HG03469 (cell line): ENCODE measurements around the gene SEPTIN6.
A peak's percentile ranks its signal among the peaks of the same experiment; 100 is the strongest.

Experiments used
- ATAC-seq: cut with Tn5 transposase; IDR thresholded peaks from one replicate; pipeline ENCODE4 v1.9.1; 2021; ENCODE audit warnings: mild to moderate bottlenecking, moderate library complexity, moderate number of reproducible peaks; ENCODE audit not compliant: unreplicated experiment

SEPTIN6 gene

DNA sequence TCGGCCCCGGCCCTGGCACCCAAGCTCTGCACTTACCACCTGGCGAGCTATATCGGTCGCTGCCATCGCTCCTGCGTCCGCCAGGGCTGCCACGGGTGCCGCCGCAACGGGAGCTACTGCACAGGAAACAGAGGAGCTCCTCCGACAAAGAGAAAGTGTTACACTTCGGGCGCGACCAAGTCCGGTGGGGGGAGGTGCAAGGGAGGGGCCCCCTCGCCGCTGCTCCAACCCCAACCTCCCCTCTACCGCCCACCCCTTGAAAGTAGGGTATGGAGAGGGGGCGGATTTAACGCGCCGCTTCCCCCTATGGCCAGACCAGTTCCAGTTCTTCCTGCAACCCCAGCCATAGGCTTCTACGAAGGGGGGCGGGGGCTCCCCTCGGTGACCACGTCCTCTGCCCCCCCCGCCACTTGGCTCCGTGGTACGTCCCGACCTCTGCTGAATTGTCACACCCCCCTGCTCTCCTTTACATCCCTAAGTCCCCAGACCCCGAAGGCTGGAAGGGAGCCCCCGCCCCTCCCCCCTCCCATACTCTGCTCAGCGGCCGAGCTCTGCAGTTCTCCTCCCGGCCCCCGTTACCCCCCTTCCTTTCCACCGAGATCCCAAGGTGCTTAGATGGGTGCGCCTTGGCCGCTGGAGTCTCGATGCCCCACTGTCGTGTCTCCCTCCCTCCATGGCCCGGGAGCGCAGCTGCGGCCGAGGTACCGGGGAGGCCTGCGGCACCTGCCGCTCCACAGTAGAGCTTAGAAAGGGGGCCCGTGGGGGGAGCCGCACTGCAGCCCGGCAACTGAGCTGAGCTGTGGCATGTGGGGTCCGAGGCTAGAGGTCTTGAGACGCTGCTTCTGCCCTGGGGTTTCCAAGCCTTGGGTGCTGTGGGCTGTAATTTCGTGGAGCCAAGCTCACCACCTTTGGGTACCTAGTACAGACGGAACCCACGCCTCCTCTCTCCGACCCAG lies at the start of gene SEPTIN6:
SEPTIN6 (minus strand) TSS at position 129 of the 956 bp plus-strand sequence; CDS start at position 66, 63 bp downstream.
- peak; percentile 35 for ATAC-seq

DNA sequence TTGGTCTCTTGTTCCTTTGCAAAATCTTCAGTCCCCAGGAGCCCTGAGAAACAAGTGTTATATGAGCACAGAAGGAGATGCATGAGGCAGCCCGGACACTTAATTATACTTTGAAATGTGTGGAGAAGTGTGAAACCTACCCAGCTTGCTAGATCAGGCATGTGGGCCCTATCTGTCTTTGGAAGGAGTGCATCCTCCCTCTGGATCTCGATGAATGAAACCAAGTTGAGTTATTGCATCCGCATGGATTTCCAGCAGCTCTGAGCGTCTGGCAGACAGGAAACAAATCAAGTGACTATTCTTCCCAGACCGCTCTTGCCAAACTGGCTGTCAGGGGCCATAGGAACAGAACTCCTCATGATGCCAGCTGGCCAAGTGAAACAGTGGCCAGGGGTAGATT lies 45.8 kb upstream of the SEPTIN6 start:
- ATAC-seq = no peak

DNA sequence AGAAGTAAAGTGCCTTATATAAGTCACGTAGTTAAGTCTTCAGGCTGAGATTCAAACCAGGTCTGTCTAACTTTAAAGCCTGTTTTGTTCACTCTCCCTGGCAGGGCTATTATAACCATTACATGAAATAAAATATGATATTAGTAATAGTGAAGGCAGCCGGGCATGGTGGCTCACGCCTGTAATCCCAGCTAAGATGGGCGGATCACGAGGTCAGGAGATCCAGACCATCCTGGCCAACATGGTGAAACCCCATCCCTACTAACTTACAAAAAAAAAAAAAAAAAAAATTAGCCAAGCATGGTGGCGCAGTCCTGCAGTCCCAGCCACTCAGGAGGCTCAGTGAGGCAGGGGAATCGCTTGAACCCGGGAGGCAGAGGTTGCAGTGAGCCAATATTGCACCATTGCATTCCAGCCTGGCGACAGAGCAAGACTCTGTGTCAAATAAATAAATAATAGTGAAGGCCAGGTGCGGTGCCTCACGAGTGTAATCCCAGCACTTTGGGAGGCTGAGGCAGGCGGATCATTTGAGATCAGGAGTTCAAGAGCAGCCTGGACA lies 43.3 kb upstream of the SEPTIN6 start:
- ATAC-seq = no peak

DNA sequence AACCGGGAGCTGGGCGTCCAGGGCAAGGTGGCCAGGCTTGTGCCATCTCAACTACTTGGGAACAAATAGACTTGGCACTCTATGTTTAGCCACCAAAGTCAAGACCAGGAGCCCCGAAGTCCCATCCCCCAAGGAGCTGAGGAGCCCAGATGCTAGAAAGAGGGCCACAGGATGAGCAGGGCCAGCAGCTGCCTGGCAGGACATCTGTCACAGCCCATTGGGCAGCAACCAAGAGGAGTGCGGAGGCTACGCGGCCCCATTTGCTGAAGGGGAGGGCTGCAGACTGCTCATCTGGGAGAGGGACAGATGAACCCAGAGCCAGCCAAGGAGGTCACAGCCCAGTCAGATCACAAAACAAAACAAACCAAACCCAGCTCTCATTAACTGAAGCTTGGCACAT lies 42.5 kb upstream of the SEPTIN6 start:
- no peak for ATAC-seq

DNA sequence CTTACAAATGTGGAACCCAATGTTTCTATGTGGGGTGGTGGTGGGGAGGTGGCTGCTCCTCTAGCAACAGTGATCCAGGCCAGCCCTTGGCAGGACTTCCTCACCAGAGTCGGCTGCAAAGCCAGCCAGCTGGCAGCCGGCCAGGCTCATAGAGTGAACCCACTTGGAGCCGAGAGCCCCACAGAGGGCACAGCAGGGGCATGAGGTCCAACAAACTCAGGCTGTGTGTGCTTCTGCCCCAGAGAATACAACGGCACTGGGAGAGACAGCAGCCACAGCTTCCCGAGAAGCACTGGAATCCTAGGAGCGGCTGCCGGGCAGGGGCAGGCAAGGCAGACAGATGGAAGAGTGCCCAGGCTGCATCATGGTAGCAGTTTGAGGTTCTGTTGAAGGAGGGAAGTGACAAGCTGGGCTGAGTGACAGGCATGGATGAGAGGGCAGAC lies 42.0 kb upstream of the SEPTIN6 start:
- no peak for ATAC-seq

DNA sequence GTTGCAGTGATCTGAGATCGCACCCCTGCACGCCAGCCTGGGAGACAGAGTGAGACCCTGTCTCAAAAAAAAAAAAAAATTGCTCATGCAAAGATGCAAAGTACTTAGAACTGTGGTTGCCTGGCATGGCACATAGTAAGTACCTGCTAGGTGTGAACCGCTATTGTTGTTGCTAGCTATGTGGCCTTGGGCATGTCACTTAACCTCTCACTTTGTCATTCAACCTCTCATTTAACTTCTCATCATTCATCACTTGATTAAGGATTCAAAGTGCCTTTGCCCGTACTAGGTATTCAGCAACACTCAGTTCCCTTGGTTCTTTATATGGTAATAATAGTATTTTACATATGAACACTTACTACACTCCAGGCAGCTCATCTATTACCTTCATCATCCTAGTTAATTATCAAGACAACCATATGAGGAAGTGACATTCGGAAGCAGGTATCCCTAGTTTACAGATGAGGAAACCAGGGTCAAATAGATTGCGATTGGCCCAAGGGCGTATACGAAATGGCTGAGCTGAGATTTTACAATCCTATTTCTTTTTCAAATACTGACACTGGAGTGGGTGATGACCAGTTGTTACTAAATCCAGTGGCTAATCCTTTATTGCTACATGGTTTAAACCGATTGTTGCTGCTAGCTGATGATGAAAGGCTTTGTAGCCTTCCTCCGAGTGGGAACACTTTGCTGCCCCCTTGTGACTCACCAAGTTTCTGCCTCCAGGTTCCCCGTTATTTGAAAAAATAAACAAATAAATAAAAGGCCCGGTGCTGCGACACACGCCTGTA lies 36.6 kb upstream of the SEPTIN6 start:
- no peak for ATAC-seq

DNA sequence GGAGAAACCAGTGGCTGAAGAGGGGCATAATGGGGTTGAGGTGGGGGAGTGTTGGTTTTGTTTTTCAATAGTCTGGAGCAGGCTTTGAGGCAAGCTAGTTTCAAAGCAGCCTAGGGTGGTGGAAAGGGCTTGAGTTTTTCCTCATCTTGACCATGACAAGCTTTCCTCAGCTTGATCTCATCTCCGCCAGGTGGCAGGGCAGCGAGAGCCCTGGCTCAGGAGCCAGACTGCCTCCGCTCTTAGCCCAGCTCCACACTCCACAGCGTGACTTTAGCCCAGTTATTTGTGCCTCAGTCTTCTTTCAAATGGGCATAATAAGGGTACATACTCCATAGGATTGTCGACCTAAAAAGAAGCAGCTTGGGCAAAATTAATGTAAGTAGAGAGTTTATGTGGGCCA lies 35.5 kb upstream of the SEPTIN6 start:
- no peak for ATAC-seq

DNA sequence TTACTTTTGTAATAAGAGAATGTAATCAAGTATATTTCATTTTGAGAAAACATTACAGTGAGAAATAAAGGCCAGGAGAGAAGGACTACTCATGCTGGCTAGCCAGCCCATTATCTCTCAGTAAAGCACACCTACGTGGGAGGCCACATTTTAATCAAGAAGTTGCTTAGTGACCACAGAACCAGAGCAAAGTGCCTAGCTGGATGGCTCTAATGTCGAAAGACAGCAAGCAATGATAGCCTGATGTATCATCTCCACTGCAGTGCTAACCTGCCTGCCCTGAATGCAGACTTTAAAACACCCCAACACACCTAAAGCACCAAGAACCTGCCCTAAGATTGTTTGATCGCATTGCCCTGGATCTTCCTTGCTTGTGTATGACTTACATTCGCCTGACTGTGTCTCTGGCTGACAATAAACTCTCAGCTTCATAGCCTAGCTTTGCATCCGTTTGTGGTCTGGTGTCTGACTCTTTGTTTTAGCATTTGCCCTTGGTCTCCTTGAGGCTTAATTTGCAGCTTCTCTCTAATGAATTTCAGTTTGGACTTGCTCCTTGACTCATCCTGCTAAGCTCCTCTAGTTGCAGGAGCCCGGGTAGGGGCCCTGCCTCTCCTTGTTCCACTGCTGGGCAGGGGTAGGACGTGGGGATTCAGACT lies 34.1 kb upstream of the SEPTIN6 start:
- no peak for ATAC-seq

DNA sequence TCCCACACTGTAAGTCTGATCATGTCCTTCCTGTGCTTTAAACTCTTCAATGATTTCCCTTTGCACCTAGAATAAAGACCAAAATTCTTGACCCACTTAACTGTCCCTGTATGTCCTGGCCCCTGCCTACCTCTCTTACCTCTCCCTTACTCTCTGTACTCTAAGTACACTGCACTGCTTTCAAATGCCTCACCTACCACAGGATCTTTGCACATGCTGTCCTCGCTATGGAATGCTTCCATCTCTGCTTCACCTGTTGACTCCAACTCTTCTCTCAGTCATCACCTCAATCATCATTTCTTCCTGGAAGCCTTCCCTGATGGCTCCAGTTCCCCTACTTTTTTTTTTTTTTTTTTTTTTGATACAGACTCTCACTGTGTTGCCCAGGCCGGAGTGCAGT lies 29.0 kb upstream of the SEPTIN6 start:
- ATAC-seq = no peak

DNA sequence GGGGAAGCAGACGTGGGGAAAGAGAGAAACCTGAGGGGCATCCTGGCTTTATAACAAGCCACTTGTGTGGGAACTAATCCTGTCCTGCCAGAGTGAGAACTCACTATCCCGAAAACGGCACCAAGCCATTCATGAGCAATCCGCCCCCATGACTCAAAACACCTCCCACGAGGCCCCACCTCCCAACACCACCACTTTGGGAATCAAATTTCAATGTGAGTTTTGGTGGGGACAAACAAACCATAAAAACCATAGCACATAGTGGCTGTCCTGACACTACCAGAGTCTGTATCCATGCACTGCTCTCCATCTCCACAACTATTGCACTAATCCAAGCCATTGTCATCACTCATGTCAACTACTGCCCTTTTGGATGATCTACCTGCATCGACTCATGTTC lies 28.5 kb upstream of the SEPTIN6 start:
- ATAC-seq = no peak

DNA sequence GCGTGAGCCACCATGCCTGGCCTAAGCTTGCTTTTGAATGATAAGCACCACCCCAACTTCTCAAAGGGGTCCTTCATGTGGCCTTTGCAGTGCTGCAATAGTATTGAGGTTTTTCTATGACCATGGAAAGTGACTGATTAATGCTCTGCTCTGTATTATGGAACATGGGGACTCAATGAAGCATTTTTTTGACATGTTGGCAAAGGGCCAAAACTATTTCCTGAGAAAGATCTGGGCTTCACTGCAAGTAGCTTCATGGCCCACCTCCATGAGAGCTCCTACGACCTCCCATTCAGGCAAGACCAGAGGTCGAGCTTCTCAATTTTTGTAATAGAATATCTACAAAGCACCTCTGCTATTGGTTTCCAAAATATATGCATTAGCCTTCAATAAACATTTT lies 16.7 kb upstream of the SEPTIN6 start:
- no peak for ATAC-seq

DNA sequence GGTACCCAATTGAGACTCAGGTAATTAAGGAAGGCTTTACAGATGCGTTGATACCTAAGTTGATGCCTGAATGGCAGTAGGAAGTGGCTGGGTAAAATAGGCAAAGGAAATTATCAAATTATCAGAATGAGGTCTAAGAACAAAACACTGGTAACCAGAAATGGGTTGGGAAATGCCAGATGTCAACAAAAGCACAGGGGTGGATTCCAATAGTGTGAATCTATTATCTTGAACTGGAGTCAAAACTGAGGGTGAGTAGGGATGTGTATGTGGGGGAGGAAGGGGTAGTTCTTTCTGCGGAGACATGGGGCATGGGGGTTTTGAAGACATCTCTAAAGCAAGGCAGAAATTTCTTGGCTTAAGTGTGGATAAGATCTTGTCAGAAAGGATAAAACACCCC lies 16.0 kb upstream of the SEPTIN6 start:
- ATAC-seq = no peak

DNA sequence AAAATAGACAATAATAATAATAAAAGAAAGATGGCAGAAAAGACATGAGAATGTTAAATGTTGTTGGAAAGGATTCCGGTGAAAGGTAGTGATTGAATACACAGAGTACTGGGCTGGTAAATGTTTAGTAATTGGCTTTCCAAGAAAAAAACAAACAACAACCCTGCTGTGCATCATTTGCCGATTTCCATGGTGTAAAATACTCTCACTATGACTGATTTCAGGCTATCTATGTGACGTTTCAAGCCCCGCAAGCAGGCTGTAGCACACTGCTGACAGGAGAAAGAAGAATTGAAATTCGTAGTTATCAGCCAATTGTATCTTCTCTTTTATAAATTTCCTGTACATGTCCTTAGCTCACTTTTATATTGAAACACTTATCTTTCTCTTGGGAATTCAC lies 13.6 kb upstream of the SEPTIN6 start:
- ATAC-seq = no peak

DNA sequence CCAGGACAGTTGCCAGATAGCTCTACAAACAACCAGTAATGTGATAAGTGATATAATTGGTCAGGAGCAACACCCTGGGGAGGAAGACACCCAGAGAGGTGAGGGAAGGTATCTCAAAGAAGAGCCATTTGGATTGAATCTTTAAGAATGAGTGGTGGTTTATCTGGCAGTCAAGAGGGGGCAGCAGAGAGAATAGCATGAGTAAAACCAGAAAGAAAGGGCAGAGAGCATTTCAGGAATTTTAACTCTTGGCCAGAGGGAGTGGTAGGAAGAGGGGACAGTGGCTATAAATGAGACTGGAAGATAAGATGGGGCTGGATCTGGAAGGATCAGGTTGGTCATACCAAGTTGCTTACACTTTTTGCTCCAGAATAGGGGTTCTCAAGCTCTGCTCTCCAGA lies 5.9 kb upstream of the SEPTIN6 start:
- no peak for ATAC-seq

DNA sequence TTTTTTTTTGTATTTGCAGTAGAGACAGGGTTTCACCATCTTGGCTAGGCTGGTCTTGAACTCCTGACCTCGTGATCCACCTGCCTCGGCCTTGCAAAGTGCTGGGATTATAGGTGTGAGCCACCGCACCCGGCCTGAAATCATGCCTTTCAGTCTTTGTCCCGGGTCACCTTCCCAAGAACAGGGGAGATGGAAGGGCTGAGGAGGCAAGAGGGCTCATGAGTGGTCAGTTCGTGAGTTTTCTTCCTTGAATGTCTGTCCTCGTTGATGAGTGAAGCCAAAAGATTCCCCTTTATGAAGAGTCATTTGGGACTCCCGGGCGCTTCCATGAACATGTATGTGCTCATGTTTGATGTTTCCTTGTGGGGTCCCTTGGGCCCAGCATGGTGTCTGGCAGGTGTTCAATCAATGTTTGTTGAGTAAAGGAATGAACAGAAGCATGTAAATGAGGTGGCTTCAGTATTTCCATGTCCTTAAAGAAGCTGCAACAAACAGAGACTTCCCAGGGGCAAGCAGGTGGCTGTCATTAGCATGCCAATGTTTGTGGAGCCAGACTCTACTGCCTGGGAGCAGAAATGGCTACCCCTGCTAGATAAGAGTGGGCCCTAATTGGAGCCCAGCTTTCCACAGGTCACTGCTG lies 3.4 kb upstream of the SEPTIN6 start:
- no peak for ATAC-seq

DNA sequence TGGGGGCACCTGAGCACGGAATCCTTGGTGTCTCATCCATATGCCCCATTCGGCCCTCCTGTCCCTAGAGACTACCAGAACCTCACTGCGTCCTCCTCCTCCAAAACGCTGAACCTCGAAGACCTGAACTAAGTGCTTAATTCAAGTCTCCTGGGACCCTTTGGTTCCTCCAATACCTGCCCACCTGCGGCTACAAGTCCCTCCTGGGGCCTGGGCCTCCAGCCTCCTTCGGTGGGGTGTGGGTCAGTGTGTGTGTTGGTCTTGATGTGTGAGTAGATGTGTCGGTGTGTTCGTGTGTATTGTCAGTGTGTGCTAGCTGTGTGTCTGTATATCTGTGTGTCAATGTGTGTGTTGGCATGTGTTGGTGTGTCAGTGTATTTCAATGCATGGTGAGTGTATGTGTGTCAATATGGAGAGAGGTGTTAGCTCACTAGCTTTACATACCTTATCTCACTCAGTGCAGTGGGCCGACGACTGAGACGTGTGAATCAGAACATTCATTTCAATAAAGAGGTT lies 2.6 kb upstream of the SEPTIN6 start:
- ATAC-seq = no peak

DNA sequence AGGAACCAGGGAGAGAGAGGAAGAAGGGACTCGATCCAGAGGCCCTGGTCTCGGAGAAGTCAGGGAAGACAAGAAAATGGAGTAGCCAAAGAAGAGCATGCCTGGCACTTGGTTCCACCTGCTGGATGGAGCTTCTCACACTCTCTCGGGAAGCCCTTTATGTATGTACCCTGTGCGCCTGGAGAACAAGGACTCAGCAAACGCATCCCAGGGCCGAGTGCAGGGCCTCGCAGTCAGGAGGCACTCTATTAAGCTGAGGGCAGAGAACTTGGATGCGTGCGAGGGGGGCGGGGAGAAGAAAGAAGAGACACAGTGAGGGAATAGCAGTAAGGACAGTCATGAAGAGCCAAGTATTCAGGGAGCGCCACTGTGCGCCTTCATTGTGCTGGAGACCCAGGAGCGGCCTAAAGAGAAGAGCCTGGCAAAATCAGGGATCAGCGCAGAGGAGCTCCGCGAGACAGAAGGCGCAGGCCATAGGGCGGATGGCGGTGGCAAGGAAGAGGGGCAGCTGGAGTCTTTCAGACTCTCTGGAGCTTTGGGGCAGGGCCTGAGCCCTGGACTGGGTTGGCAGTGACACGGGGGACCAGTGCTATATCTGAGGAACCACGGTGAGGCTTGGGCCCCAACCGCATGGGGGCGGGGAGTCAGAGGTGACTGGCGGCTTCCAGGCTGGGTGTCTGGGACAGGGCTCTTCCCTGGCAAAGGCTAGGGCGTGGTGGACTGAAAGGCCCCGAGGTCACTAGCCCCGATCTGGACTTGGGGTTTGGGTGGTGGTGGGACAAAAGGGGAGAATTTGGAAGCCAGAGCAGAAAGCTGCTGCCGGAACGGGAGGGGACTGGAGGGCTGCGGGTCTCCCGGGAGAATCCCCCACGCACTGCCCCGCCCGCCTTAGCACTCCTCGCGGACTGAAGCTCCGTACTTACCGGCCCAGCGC lies 1.9 kb upstream of the SEPTIN6 start:
- no peak for ATAC-seq

DNA sequence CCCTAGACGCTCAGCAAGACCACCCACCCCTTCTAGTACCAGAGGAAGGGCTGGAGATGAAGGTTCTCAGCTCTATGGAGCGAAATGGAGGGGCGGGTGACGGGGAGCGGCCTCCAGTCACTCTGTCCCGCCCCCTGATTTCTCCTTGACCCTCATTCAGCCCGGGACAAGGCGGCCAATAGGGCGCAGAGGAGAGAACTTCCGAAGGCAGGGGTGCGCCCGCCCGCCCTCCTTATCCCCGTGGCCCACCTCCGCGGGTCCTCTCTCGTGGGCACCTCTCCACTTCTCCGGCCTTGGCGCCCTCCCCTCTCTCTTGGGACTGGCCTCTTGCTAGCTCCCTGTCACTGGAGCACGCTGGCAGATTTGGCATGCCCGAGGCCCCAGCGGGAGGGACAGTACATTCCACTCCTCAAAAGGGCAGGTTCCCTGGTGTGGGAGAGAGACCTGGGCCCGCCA lies 1.1 kb upstream of the SEPTIN6 start:
- ATAC-seq = no peak
